Measurements from ENCODE around the gene TMEM247.
"Not testable (repeated sequence)": the region's sequence is repeated elsewhere in the genome, so short reads cannot be mapped to it uniquely, and the experiment has no call there.

The TMEM247 gene

DNA sequence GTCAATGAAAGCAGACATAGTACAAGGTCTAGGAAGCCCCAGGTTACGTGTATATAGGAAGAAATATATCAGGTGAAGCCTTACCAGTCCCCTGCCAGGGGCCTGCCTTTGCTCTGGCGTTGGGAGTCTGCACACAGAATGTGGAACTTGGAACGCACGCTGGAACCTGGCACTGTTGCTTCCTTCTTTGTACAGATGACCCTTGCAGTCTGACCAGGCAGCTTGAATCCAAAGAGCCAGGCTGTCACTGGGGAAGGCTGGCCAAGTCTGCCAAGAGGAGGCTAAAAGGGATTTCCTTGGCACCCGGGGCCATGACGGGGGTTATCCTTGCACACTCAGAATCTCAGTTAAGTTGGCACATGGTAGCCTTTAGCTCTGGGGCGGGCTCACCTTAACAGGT, 39.5 kb downstream of the TMEM247 start:
- no peaks in the 10 kb centered on the region for H3K27me3 ChIP-seq (ENCODE audit: control insufficient read depth in 5 of 5, insufficient read depth in 4 of 5, low read length in 5 of 5)
- H3K27ac ChIP-seq (ENCODE audit: low read depth, low read length): no peak overlapping the region
- no peak overlapping the region for H3K9ac ChIP-seq (ENCODE audit: low read length in 5 of 5)
- peaks cover 0 to 13% (median 7%) of the 10 kb centered on the region in 5 donors for H3K9me3 ChIP-seq (ENCODE audit: control insufficient read depth in 5 of 5, low read length in 5 of 5)
- H3K4me3 ChIP-seq (ENCODE audit: low read depth in 1 of 5, low read length in 5 of 5): no peak overlapping the region
- H3K4me1 ChIP-seq (ENCODE audit: control insufficient read depth in 5 of 5, insufficient read depth in 5 of 5, low read length in 5 of 5): peaks cover 0 to 25% (median 19%) of the 10 kb centered on the region in 5 donors
- no peaks in the 10 kb centered on the region for H3K36me3 ChIP-seq (ENCODE audit: control insufficient read depth in 5 of 5, insufficient read depth in 5 of 5, low read length in 5 of 5)

DNA sequence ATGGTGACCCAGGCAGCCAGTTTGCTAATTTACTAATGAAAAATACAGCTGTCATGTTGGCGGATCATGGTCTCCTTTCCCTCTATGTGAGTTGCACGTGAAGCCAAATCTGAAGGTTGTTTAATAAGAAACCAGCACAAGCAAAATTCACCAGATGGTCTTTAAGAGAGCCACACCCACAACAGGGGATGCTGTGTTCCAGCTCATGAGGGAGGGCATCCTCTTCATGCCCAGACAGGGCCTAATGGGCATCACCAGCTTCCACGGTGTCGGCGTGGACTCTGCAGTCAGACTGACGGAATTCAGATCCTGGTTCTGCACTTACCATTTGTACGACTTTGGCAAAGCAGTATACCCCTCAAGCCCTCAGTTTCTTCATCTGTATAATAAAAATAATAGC, 39.9 kb downstream of the TMEM247 start:
- Histone ChIP-seq H3K36me3 (ENCODE audit: control insufficient read depth in 5 of 5, insufficient read depth in 5 of 5, low read length in 5 of 5) (no peaks in the 10 kb centered on the region), H3K9me3 (ENCODE audit: control insufficient read depth in 5 of 5, low read length in 5 of 5) (peaks cover 0 to 12% (median 7%) of the 10 kb centered on the region in 5 donors), H3K4me1 (ENCODE audit: control insufficient read depth in 5 of 5, insufficient read depth in 5 of 5, low read length in 5 of 5) (peaks cover 0 to 25% (median 19%) of the 10 kb centered on the region in 5 donors), H3K9ac (ENCODE audit: low read length in 5 of 5) (no peak overlapping the region), H3K27me3 (ENCODE audit: control insufficient read depth in 5 of 5, insufficient read depth in 4 of 5, low read length in 5 of 5) (no peaks in the 10 kb centered on the region), H3K4me3 (ENCODE audit: low read depth in 1 of 5, low read length in 5 of 5) (no peak overlapping the region), H3K27ac (ENCODE audit: low read depth, low read length) (no peak overlapping the region)

DNA sequence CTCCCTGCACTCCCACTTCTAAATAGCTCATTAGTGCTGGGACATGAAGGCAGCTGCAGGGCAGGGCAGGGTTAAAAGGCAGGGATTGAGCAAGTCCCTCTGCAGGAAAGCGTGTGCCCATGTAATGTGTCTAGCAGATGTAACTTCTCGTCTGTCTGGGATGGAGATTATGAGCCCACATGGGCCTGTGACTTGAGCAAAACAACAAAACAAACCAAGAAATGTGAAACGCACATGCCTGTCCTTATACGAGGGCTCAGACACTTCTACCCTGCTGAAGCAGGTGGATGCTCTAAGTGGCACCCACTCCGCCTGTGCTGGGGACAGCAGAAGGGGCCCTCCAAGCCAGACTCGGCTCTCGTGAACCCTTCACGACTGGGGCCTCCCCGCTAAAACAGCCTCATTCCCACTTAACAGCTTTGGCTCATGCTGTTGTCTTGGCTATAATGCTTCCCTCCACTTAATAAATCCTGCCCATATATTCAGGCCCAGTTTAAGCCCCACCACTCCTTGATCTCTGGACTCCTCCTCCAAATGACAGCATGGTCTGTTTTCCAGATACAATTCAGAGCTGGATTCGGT, 40.9 kb downstream of the TMEM247 start:
- Histone ChIP-seq H3K27ac (ENCODE audit: low read depth, low read length) (no peak overlapping the region), H3K36me3 (ENCODE audit: control insufficient read depth in 5 of 5, insufficient read depth in 5 of 5, low read length in 5 of 5) (no peaks in the 10 kb centered on the region), H3K4me1 (ENCODE audit: control insufficient read depth in 5 of 5, insufficient read depth in 5 of 5, low read length in 5 of 5) (peaks cover 0 to 25% (median 19%) of the 10 kb centered on the region in 5 donors), H3K9me3 (ENCODE audit: control insufficient read depth in 5 of 5, low read length in 5 of 5) (peaks cover 0 to 8% (median 4%) of the 10 kb centered on the region in 5 donors), H3K4me3 (ENCODE audit: low read depth in 1 of 5, low read length in 5 of 5) (no peak overlapping the region), H3K9ac (ENCODE audit: low read length in 5 of 5) (no peak overlapping the region), H3K27me3 (ENCODE audit: control insufficient read depth in 5 of 5, insufficient read depth in 4 of 5, low read length in 5 of 5) (no peaks in the 10 kb centered on the region)

DNA sequence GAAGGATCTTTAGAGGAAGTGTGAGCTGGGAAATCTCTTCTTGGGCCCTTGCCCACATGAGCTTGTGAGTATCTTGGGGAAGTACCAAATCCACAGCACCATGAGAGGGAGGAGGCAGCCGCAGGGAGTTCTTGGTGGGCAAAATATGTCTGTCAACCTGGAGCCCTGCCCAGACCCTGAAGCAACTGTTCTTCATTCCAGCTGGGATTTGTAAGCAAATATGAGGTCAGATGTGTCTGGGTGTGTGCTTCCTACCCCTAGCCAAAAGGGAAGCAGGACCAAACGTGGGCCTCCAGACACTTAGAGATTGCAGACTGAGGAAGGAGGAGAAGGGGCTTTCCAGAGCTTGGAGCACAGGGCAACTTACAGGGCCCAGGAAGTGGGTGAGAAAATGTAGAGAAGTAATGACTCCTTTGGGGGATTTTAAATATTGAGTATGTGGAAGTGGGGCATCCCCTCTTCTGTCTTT, 41.9 kb downstream of the TMEM247 start:
- Histone ChIP-seq H3K9me3 (ENCODE audit: control insufficient read depth in 5 of 5, low read length in 5 of 5) (peaks cover 0 to 2% (median 0%) of the 10 kb centered on the region in 5 donors), H3K27ac (ENCODE audit: low read depth, low read length) (no peak overlapping the region), H3K4me1 (ENCODE audit: control insufficient read depth in 5 of 5, insufficient read depth in 5 of 5, low read length in 5 of 5) (peaks cover 0 to 25% (median 19%) of the 10 kb centered on the region in 5 donors), H3K9ac (ENCODE audit: low read length in 5 of 5) (no peak overlapping the region), H3K27me3 (ENCODE audit: control insufficient read depth in 5 of 5, insufficient read depth in 4 of 5, low read length in 5 of 5) (no peaks in the 10 kb centered on the region), H3K36me3 (ENCODE audit: control insufficient read depth in 5 of 5, insufficient read depth in 5 of 5, low read length in 5 of 5) (no peaks in the 10 kb centered on the region), H3K4me3 (ENCODE audit: low read depth in 1 of 5, low read length in 5 of 5) (no peak overlapping the region)

DNA sequence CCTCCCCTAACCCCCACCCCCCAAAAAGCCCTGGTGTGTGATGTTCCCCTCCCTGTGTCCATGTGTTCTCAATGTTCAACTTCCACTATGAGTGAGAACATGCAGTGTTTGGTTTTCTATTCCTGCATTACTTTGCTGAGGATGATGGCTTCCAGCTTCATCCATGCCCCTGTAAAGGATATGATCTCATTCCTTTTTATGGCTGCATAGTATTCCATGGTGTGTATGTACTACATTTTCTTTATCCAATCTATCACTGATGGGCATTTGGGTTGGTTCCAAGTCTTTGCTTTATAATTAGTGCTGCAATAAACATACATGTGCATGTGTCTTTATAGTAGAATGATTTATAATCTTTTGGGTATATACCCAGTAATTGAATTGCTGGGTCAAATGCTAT, 43.0 kb downstream of the TMEM247 start:
- H3K9ac ChIP-seq (ENCODE audit: low read length in 5 of 5); H3K36me3 ChIP-seq (ENCODE audit: control insufficient read depth in 5 of 5, insufficient read depth in 5 of 5, low read length in 5 of 5); H3K4me3 ChIP-seq (ENCODE audit: low read depth in 1 of 5, low read length in 5 of 5); H3K27me3 ChIP-seq (ENCODE audit: control insufficient read depth in 5 of 5, insufficient read depth in 4 of 5, low read length in 5 of 5); H3K9me3 ChIP-seq (ENCODE audit: control insufficient read depth in 5 of 5, low read length in 5 of 5); H3K27ac ChIP-seq (ENCODE audit: low read depth, low read length): not testable (repeated sequence)
- peaks cover 0 to 25% (median 19%) of the 10 kb centered on the region in 5 donors for H3K4me1 ChIP-seq (ENCODE audit: control insufficient read depth in 5 of 5, insufficient read depth in 5 of 5, low read length in 5 of 5)

DNA sequence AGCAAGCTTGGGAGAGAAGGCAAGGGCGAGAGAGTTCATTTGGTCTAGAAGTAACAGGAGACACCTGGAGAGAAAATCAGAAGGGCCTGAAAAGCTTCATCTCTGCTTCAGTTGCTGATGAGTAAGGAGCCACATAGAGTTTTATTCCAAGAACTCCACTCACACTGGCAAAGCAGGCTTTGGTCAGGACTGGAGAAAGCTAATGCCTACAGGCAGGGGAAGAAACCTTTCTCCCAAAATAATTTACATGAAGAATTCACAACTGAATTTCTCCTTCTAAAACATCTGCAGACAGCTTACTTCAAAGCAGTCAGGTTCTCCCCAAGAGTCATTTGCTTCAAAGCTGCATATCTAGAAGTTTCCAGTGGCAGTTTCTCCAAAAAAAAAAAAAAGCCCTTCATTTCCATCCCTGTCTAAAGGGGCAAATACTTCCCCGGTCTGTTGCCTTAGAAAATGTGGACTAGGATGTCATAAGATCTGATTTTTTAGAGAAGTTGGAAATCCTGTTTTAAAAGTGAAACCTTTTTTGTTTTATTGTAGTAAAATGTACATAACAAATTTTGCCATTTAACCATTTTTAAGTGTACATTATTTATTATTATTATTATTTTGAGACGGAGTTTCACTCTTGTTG, 46.3 kb downstream of the TMEM247 start:
- Histone ChIP-seq H3K9ac (ENCODE audit: low read length in 5 of 5) (no peak overlapping the region), H3K4me1 (ENCODE audit: control insufficient read depth in 5 of 5, insufficient read depth in 5 of 5, low read length in 5 of 5) (peaks cover 0 to 8% (median 2%) of the 10 kb centered on the region in 5 donors), H3K27ac (ENCODE audit: low read depth, low read length) (no peak overlapping the region), H3K4me3 (ENCODE audit: low read depth in 1 of 5, low read length in 5 of 5) (no peak overlapping the region), H3K36me3 (ENCODE audit: control insufficient read depth in 5 of 5, insufficient read depth in 5 of 5, low read length in 5 of 5) (no peaks in the 10 kb centered on the region), H3K9me3 (ENCODE audit: control insufficient read depth in 5 of 5, low read length in 5 of 5) (no peaks in the 10 kb centered on the region), H3K27me3 (ENCODE audit: control insufficient read depth in 5 of 5, insufficient read depth in 4 of 5, low read length in 5 of 5) (no peaks in the 10 kb centered on the region)

DNA sequence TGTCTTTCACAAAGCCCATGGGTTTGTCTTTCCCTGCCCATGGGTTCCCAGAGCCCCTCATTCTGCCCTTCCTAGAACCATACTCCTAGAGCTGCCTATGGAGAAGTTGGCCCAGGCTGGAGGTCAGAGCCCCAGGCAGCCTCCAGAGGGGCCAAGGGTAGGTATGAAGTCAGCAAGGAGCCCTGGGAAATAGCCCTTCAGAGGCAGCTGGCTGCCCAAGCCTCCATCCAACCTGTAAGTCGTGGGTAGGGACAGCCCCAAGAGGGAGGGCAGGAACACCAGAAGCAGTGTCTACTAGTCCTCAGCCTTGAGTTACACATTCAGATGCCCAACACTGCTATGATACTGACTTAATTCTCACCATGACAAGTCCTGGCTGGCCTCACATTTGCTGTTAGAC, 49.5 kb downstream of the TMEM247 start:
- Histone ChIP-seq H3K9me3 (ENCODE audit: control insufficient read depth in 5 of 5, low read length in 5 of 5) (no peaks in the 10 kb centered on the region), H3K9ac (ENCODE audit: low read length in 5 of 5) (no peak overlapping the region), H3K36me3 (ENCODE audit: control insufficient read depth in 5 of 5, insufficient read depth in 5 of 5, low read length in 5 of 5) (no peaks in the 10 kb centered on the region), H3K27me3 (ENCODE audit: control insufficient read depth in 5 of 5, insufficient read depth in 4 of 5, low read length in 5 of 5) (no peaks in the 10 kb centered on the region), H3K27ac (ENCODE audit: low read depth, low read length) (no peak overlapping the region), H3K4me1 (ENCODE audit: control insufficient read depth in 5 of 5, insufficient read depth in 5 of 5, low read length in 5 of 5) (no peaks in the 10 kb centered on the region), H3K4me3 (ENCODE audit: low read depth in 1 of 5, low read length in 5 of 5) (no peak overlapping the region)

DNA sequence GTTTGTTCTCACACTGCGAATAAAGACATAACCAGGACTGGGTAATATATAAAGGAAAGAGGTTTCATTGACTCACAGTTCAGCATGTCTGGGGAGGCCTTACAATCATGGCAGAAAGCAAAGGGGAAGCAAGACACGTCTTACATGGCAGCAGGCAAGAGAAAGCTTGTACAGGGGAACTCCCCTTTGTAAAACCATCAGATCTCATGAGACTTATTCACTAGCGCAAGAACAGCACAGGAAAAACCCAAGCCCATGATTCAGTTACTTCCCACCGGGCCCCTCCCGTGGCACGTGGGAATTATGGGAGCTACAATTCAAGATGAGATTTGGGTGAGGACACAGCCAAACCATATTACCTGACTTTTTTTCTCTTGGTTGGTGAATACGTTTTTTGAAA, 51.3 kb downstream of the TMEM247 start:
- Histone ChIP-seq H3K27me3 (ENCODE audit: control insufficient read depth in 5 of 5, insufficient read depth in 4 of 5, low read length in 5 of 5) (no peaks in the 10 kb centered on the region), H3K9ac (ENCODE audit: low read length in 5 of 5) (no peak overlapping the region), H3K9me3 (ENCODE audit: control insufficient read depth in 5 of 5, low read length in 5 of 5) (no peaks in the 10 kb centered on the region), H3K4me3 (ENCODE audit: low read depth in 1 of 5, low read length in 5 of 5) (no peak overlapping the region), H3K36me3 (ENCODE audit: control insufficient read depth in 5 of 5, insufficient read depth in 5 of 5, low read length in 5 of 5) (no peaks in the 10 kb centered on the region), H3K4me1 (ENCODE audit: control insufficient read depth in 5 of 5, insufficient read depth in 5 of 5, low read length in 5 of 5) (peaks cover 0 to 9% (median 7%) of the 10 kb centered on the region in 5 donors), H3K27ac (ENCODE audit: low read depth, low read length) (no peak overlapping the region)

DNA sequence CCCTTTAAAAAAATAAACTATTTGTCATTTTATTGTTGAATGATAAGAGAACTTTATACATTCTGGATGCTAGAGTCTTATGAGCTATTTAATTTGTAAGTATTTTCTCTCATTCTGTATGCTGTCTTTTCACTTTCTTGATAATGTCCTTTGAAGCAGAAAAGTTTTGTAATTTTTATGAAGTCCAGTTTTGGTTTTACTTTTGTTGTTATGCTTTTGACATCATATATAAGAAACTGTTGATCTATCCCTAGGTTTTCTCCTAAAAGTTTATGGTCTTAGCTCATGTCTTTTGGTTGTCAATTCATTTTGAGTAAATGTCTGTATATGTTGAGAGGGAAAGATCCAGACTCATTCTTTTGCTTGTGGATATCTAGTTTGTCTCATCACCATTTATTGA, 52.5 kb downstream of the TMEM247 start:
- Histone ChIP-seq H3K36me3 (ENCODE audit: control insufficient read depth in 5 of 5, insufficient read depth in 5 of 5, low read length in 5 of 5) (no peaks in the 10 kb centered on the region), H3K9ac (ENCODE audit: low read length in 5 of 5) (no peak overlapping the region), H3K4me1 (ENCODE audit: control insufficient read depth in 5 of 5, insufficient read depth in 5 of 5, low read length in 5 of 5) (peaks cover 0 to 9% (median 7%) of the 10 kb centered on the region in 5 donors), H3K27me3 (ENCODE audit: control insufficient read depth in 5 of 5, insufficient read depth in 4 of 5, low read length in 5 of 5) (no peaks in the 10 kb centered on the region), H3K9me3 (ENCODE audit: control insufficient read depth in 5 of 5, low read length in 5 of 5) (no peaks in the 10 kb centered on the region), H3K27ac (ENCODE audit: low read depth, low read length) (no peak overlapping the region), H3K4me3 (ENCODE audit: low read depth in 1 of 5, low read length in 5 of 5) (no peak overlapping the region)
